Stimulated activated CD4-positive, alpha-beta T cell treated with anti-CD3 and anti-CD28 coated beads, Interleukin-4, amount 100 ng/mL, for 1 hour (primary cell): ENCODE results near the gene PDLIM5.
"Not testable (repeated sequence)": the region's sequence is repeated elsewhere in the genome, so short reads cannot be mapped to it uniquely, and the experiment has no call there.

Source experiments
- DNase-seq: peaks from one replicate; pipeline ENCODE4 v3.0.0-alpha.2; 2020

The PDLIM5 gene

DNA sequence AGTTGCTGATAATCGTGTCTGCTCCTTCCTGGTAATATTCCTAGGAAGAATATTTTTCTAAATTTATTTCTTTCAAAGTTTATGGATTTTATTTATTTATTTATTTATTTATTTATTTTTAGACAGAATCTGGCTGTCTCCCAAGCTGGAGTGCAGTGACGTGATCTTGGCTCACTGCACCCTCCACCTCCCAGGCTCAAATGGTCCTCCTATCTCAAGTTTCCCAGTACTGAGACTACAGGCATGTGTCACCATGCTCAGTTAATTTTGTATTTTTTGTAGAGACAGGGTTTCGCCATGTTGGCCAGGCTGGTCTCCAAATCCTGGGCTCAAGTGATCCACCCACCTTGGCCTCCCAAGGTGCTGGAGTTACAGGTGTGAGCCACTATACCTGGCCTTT lies 48.9 kb downstream of the PDLIM5 start:
- DNase-seq, result no peak

DNA sequence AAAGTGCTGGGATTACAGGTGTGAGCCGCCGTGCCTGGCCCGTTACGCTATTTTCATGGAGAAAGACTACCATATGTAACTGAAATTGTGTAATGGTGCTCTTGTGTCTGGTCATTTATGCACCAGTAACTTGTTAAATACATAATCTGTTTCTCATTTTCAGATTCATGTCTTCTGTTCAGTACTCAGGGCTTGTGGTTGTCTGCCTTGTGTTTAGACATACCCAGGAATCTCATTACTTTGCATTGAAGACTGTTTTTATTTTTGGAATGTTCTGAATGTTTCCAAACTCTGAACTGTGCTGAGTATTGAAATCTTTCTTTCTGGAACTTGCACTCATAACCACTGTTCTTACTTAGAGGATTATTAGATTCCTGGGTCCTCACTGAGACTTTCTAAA lies 52.8 kb downstream of the PDLIM5 start:
- DNase-seq, result no peak

DNA sequence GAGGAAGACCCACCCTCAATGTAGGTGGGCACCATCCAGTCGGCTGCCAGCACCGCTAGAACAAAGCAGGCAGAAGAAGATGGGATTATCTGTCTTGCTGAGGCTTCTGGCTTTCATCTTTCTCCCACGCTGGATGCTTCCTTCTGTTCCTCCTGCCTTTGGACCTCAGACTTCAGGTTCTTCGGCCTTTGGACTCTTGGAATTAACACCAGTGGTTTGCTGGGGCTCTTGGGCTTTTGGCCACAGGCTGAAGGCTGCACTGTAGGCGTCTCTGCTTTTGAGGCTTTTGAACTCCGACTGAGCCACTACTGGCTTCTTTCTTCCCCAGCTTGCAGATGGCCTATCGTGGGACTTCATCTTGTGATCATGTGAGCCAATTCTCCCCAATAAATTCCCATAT lies 55.1 kb downstream of the PDLIM5 start:
- no peak for DNase-seq

DNA sequence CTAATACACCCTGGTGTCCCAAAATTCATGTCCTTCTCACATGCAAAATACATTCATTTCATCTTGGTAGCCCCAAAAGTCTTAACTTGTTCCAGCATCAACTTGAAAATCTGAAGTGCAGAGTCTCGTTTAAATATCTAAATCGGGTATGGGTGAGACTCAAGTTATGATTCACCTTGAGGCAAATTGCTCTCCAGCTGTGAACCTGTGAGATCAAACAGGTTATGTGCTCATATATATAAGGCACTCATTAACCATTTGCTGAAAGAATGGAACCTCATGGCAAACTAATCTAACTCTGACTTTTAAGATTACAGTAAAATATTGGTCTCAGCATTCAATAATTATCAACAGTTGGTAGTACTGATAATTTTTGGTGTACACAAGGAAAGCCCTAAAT lies 55.5 kb downstream of the PDLIM5 start:
- no peak for DNase-seq

DNA sequence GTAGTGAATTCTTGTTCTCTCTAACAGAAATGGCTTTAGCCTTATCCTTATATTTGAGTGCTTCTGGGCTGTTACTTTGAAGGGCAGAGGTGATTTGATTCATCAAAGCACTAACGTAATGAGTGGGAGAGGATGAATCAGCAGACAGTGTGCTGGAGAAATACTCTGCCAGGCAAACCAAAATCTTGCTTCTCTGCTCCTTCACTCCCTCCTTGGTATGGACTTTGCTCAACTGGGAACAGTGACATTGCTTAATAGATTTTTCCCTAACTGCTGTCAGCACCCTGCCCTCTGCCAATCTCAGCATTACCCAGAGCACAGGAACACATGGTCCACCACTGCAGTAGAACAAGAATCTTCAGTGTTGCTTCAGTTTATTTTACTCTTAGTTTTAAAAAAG lies 56.0 kb downstream of the PDLIM5 start:
- DNase-seq, result no peak

DNA sequence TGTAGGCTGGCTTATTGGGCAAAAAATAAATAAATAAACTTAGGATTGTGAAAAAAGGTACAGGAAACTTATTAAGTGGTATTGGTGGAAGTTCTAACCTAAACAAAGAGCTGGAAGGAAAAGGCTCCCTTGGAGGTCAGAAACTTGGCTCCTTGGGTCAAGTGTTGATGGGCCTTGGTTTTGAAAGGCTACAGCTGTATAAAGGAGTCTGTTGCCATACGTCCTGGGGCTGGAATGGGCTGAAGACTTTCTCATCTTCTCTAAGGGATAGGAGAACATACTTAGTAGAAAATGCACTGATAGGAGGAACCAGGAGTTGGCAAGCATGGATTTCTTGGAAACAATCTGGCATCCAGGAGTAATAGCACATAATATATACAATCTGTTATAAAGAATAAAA lies 56.6 kb downstream of the PDLIM5 start:
- DNase-seq, result no peak

DNA sequence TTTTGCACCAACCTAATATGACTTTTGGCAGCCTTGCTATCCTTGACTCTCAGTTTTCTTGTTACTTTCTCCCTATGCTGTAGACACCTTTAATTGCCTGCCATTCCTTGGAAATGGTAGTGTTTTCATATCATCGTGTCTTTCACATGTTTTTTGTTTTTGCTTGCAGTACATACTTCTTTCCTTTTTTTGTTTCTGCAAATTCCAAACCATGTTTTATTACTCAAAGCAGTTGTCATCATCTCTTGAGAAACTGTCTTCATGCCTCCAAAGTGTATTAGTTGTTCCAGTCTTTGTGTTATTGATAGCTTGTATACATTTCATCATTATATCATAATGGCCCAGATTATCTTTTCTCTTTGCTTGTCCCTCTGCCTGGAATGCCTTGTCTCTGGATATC lies 57.1 kb downstream of the PDLIM5 start:
- no peak for DNase-seq

DNA sequence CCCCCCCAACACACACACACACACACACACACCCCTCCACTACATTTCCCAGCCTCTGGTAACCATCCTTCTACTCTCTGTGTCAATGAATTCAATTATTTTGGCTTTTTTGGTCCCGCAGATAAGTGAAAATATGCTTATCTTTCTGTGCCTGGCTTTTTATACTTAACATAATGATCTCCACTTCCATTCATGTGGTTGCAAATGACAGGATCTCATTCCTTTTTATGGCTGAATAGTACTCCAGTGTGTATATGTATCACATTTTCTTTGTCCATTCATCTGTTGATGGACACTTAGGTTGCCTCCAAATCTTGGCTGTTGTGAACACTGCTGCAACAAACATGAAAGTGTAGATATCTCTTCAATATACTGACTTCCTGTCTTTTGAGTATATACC lies 59.8 kb downstream of the PDLIM5 start:
- DNase-seq, result no peak

DNA sequence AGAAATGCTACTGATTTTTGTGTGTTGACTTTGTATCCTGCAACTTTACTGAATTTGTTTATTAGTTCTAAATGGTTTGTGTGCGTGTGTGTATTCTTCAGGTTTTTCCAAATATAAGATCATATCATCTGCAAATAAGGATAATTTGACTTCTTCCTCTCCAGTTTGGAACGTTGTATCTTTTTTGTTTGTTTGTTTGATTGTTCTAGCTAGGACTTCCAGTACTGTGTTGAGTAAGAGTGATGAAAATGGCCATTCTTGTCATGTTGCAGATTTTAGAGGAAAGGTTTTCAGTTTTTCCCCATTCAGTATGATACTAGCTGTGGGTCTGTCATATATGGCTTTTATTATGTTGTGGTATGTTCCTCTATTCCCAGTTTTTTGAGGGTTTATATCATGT lies 61.8 kb downstream of the PDLIM5 start:
- DNase-seq, result not testable (repeated sequence)

DNA sequence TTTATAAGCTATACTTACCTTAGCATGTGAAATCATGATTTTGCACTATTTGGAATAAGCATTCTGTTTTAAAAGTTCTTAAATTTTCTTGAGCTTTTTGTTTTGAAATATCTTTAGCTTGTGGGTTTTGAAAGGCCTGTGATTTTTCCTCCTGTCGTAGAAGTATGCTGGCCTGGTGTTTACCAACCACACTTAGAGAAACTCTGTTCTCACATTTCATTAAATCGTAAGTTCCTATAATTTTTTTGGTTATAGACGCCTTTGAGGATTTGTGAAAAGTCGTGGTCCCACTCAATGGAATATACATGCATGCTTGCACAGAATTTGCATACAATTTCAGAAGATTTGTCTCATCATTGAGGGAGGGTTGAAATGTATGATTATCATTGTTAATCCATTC lies 63.6 kb downstream of the PDLIM5 start:
- no peak for DNase-seq

DNA sequence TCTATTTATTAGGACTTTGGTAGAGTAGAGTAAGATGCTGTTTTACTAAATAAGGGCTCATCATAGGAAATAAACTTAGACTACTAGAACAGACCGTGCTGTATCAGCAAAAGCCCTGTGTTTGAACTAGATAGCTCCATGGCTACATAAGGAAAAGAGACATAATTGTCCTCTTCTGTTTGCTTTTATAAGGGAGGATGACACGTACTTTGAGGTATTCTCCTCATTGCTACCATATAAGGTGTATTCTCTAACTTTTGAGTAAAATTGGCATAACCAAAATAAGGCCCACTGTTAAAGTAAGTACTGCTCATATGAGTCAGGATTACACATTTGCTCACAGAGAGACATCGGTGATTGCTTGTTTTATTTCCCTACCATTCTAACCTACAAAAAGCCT lies 64.3 kb downstream of the PDLIM5 start:
- no peak for DNase-seq

DNA sequence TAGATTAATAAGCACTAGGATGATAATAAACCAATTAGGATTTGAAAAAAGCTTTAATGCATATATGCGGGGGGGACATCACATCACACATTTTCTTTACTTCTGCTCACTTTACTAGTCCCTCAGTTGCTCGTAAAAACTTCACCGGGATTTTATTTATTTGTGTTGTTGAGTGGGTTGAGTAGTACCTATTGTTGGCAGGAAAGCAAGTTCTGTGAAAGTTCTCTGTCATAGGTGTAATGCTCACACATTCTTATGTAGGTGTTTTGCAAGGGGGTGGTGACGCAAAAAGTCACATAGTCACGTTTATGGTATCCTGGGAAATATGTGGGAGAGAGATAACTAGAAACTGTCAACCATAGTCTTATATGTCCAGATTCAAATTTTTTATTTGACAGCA lies 65.3 kb downstream of the PDLIM5 start:
- DNase-seq, result no peak

DNA sequence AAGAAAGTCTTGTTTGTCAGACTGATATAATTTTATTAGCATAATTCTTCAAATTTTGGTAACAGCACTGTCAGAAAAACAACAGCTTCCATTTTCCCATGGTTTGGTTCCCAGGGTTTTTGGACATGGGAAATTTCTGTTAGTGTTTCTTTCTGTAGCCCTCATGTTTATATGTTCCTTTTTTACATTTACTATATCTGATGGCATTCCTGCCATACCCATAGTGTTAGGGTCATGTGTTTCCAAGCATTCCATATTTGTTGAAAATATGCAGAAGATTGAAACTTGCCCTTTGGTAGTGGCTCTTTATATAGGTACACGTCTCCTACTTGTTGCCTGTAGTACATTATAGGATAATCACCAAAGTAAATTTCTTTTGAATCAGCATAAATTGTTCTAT lies 65.8 kb downstream of the PDLIM5 start:
- DNase-seq, result no peak

DNA sequence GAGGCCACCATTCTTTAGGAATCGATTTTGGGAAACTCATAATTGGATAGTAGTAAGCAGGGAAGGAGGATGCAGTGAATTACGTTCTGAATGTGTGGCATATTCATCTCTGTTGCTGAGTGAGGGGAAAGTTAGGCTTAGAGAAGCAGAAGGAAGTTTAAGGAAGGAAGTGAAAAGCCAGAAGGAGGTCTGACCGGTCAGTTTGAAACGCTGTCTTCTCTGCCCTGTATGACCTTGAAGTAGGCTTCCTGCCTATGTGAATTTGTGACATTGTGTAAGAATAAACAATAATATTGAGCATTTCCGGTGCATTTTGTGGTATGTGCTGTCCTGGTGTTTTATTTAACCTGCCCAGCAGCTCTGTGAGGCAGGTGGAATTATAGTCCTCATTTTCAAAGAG lies 67.3 kb downstream of the PDLIM5 start:
- DNase-seq, result no peak

DNA sequence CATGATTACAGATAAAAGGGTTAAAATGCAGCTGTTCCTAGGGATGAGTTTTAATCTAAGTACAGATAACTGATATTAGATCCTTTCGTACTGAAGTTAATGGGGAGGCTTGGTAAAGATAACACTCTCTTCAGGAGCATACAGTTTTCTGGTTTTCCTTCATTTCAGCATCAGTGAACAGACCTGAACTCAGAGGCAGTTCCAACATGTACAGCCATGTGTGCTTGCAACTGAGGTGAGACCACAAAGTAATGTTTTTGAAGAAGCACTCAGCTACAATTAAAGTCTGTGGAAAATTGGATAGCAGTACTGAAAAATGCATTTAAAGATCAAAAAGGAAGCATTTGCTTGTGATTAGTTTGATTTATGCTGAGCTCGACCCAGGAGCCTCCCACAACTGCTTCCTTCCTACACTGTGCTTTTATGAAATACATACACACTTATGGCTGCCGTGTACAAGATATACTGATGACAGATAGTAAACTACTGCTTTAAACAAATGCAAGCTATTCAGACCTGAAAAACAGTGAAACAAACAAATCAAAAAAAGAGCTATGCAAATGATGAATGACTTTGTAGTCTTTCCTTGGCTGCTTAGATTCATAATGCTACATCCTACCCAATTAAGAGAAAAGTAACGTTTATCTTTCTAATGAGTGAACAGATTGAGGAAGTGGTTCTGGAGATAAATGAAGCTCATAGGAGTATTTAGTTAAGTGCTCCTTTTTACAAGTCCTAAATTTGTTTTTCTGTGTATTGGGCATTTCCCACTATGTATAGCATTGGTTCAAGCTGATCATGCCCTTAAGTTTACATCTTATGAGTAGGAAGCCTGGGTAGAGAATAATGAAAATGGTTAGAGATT lies 68.4 kb downstream of the PDLIM5 start:
- no peak for DNase-seq

DNA sequence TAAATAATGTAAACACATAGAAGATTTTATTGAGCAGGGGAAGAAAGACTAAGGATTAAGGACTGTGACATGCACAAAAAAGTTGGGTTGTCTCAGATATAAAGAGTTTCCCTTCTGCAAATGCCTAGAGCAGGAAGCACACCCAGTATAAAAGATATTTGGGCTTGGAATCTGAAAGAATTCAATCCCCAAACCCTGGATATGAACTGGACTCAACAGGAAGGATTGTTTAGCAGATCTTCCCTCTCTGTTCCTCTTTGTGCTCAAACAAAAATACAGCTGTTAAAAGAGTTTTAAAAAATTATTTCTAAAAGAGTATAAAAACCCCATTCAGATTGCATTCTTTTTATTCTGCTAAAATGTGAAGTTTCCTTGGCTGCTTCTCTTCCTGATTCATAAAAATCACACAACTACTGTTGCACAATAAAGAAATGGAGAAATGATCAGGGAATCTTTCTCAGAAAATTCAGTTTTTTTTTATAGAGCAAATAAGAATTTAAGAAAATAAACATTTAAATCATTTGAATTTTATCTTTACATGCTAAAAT lies 71.4 kb downstream of the PDLIM5 start:
- DNase-seq, result no peak

DNA sequence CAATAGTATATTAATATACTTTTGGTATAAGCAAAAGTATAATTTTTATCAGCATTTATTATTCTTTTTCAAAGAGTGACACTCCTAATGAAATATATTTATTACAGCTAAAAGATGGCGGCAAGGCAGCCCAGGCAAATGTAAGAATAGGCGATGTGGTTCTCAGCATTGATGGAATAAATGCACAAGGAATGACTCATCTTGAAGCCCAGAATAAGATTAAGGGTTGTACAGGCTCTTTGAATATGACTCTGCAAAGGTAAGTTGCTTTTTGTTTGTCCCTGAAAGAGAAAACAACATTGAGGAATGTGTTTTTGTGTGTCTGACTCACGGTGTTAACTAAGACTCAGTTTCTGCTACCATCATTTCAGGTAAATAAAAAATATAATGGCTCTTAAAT lies 71.9 kb downstream of the PDLIM5 start:
- no peak for DNase-seq

DNA sequence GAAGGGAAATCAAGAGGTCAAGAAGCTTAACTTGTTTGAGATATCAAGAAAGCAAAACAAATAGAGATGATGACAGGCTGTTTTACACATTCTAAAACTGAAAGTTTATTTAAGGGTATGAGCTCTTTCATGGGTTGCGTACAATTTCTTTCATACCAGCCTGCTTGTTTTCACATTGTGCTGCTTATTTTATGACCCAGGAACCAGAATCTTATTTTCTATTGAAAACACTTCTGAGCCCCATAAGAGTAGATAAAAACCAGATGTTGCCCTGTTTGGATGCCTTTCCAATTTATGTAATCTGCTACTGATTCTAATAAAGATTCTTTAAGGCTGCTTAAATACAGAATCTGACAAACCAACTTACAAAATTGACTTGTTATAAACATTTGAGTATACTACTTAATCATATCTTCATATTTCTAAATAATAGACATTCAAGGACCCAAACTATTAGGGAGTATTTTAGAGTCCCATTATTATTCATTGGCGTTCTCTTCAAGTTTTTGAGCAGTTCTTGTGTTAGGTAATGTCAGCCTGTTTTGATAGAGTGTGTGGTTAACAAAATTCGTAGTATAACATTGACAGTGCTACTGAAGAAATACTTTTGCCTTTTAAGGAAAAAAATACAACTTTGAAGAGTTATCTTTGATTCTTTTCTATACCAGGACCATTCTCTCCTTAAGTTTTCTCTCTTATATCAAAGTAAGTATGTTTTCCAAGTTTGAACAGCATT lies 74.4 kb downstream of the PDLIM5 start:
- no peak for DNase-seq

DNA sequence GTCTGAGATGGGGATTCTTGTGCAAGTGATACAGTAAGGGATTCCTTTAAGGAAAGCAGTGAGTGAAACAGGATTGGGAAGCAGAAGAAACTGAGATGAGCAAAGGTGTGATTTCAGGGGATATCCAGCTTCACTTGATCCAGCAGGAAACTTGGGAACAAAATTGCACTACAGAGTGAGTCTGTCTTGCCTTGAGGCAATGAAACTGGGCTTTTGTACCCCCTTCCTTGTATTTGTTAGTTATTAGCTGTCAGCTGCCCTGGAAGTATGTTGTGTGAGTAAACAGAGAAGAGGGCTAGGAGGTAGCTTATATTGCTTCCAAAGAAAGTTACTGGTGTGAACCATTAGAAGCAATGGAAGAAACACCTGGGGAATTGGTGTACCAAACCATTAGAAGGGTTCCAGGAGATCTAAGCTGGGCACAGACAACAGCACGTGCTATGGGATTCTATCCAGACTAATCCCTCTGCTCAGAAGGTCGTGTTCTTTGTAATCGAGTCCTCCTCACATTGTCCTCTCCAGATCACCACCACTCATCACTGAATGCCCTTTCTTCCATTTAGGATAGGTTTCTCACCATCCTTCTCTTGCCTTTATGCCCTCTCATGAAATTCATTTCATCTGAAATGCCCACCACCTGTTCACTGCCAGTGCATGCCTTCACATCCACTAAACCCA lies 76.0 kb downstream of the PDLIM5 start:
- DNase-seq, result no peak

DNA sequence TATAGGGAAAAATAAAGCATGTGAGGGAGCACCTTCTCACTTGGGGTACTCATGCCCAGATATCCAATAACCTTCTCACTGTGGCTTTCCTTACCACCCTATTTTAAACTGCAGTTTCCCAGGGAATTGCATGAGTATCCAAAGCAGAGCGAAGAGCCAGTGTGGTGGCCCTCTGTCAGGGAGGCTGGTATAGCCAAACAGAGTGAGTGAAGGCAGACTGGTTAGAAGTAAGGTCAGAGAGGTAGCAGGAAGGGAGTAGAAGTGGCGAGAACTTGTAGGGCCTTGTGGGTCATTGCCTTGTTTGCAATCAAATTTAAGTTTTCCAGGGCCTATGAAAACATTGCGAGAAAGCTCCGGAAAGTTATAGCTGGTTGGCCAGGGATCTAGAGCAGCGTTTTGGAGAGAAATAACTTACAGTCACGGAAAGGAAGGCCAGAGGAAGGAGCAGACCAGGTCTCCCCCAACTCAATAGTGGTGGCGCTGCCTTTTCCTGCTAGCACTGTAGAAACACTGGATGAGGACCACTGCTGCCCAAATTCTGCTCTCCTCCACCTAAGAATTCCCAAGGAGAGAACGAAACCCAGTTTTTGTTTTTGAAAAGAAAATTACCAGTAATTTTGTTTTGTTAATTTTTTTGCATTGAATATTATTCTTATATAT lies 77.2 kb downstream of the PDLIM5 start:
- DNase-seq, result no peak

DNA sequence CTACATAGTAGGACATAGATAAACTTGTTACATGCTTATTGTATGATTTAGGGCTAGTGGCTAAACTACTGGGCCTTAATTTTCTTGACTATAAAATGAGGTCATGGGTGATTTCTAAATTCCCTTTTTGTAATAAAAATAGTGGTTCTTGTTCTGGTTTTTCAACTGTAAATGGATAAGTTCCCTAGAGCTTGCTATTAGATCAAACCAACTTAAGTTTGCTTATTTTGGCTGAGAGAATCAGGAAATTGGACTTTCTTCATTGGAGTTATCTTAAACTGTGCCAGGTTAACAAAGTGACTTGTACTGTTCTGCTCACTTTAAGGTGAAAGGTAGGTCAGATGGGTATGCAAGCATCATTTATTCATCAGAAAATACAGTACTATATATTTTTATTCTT lies 78.3 kb downstream of the PDLIM5 start:
- no peak for DNase-seq

DNA sequence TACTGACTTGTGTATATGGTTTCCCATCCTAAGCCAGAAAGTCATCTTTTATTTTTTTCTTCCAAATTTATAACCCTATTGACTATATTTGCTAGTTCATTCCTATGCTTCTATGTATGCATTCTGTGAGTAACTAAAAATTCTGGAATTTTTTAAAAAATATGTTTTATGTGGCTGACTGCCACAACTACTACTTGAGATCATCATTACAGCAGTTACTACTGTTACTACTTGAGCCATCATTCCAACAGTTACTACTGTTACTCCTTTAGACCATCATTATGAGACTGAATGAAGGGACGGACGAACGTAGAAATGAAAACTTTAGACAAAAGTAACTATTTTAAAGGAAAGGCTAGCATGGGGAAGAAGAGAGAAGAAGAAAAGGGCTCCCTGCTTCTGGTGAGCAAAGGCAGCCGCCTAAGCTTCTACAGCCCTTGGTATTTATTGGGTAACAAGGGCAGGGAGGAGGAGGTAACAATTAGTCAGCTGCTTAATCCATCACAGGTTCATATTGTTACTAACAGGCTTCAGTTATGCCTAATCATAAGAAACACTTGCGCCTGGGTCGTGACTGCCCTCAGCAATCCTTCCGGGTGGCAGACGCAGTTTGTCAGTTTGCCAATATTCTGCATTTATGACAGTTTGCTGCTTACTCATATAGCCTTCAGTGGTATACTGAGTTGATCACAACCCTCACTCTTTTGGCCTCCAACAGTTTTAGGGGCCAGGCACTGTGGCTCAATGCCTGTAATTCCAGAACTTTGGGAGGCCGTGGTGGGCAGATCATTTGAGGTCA lies 80.4 kb downstream of the PDLIM5 start:
- no peak for DNase-seq
